WTC11 (cell line): Measurements from ENCODE around the gene PIK3IP1. TPM values are rescaled to one million over a fixed set of nuclear protein-coding genes. Genes with fewer than 3 reads are reported as not detected.

Experiments used
- ATAC-seq: fragments of 200-7000 bp; cut with Tn5 transposase; 2 replicates; pipeline ENCODE4 v1.10.0; 2021; ENCODE audit warnings: mild to moderate bottlenecking, moderate library complexity
- CTCF ChIA-PET: fragments of 300-600 bp; sonication (Branson Sonifier 250); formaldehyde crosslinking; loops from one replicate; lab custom pipeline; 2021; ENCODE audit warnings: antibody characterized with exemption; lab: Charles Lee
- POLR2A ChIA-PET: fragments of 350-600 bp; sonication (Branson Sonifier 250); formaldehyde crosslinking; loops from one replicate; lab custom pipeline; 2021; ENCODE audit warnings: antibody characterized with exemption; lab: Charles Lee
- DNase-seq: peaks from one replicate; pipeline ENCODE4 v3.0.0; 2021; ENCODE audit warnings: low spot score
- H3K27ac Mint-ChIP-seq: 2 replicates; pipeline ENCODE4 v1.8.0; 2021; ENCODE audit warnings: mixed read lengths
- H3K27me3 Mint-ChIP-seq: 2 replicates; pipeline ENCODE4 v1.8.0; 2021; ENCODE audit warnings: low read depth, mild to moderate bottlenecking, moderate library complexity, mixed read lengths
- H3K36me3 Mint-ChIP-seq: 2 replicates; pipeline ENCODE4 v1.8.0; 2021; ENCODE audit warnings: mixed read lengths
- H3K4me1 Mint-ChIP-seq: 2 replicates; pipeline ENCODE4 v1.8.0; 2022; ENCODE audit warnings: mixed read lengths
- H3K4me3 Mint-ChIP-seq: 2 replicates; pipeline ENCODE4 v1.8.0; 2021; ENCODE audit warnings: mild to moderate bottlenecking, moderate library complexity, mixed read lengths
- H3K9me3 Mint-ChIP-seq: 2 replicates; pipeline ENCODE4 v1.8.0; 2021; ENCODE audit warnings: mixed read lengths
- AR ChIP-seq: fragments of 250-450 bp; sonication (Bioruptor Pico); IDR thresholded peaks from 2 replicates; pipeline ENCODE4 v1.9.0; 2021; ENCODE audit warnings: mild to moderate bottlenecking
- CBFB ChIP-seq: sonication (generic); formaldehyde crosslinking; IDR thresholded peaks from 2 replicates; pipeline ENCODE4 v1.8.1; 2022; ENCODE audit warnings: mild to moderate bottlenecking, low read depth, missing genetic modification reagents
- FOXK1 ChIP-seq: sonication (generic); formaldehyde crosslinking; IDR thresholded peaks from 2 replicates; pipeline ENCODE4 v1.8.0; 2022; ENCODE audit warnings: mild to moderate bottlenecking, moderate library complexity, missing genetic modification reagents
- GABPB1 ChIP-seq: sonication (generic); formaldehyde crosslinking; IDR thresholded peaks from 2 replicates; pipeline ENCODE4 v1.8.1; 2023; ENCODE audit warnings: mild to moderate bottlenecking, missing genetic modification reagents
- TEAD1 ChIP-seq: sonication (generic); formaldehyde crosslinking; IDR thresholded peaks from 2 replicates; pipeline ENCODE4 v1.8.0; 2022; ENCODE audit warnings: mild to moderate bottlenecking, missing genetic modification reagents
- ZBTB43 ChIP-seq: sonication (generic); formaldehyde crosslinking; IDR thresholded peaks from 2 replicates; pipeline ENCODE4 v1.8.1; 2023; ENCODE audit warnings: mild to moderate bottlenecking, missing genetic modification reagents
- total RNA-seq: library from RNA; stranded (reverse); gene quantifications from 3 replicates; pipeline ENCODE4 v1.2.3, GENCODE V29; 2021
- TF ChIP-seq, protein P1 (sequence below): sonication (generic); formaldehyde crosslinking; IDR thresholded peaks from 2 replicates; pipeline ENCODE4 v1.8.0; 2022; ENCODE audit warnings: missing genetic modification reagents
- TF ChIP-seq, protein P2 (sequence below): sonication (generic); formaldehyde crosslinking; IDR thresholded peaks from 2 replicates; pipeline ENCODE4 v1.8.1; 2022; ENCODE audit warnings: missing genetic modification reagents, borderline replicate concordance

The PIK3IP1 gene
- total RNA-seq, 1 experiment from 2014 or later = 2.0 TPM

- TF ChIP-seq, protein P1, sequence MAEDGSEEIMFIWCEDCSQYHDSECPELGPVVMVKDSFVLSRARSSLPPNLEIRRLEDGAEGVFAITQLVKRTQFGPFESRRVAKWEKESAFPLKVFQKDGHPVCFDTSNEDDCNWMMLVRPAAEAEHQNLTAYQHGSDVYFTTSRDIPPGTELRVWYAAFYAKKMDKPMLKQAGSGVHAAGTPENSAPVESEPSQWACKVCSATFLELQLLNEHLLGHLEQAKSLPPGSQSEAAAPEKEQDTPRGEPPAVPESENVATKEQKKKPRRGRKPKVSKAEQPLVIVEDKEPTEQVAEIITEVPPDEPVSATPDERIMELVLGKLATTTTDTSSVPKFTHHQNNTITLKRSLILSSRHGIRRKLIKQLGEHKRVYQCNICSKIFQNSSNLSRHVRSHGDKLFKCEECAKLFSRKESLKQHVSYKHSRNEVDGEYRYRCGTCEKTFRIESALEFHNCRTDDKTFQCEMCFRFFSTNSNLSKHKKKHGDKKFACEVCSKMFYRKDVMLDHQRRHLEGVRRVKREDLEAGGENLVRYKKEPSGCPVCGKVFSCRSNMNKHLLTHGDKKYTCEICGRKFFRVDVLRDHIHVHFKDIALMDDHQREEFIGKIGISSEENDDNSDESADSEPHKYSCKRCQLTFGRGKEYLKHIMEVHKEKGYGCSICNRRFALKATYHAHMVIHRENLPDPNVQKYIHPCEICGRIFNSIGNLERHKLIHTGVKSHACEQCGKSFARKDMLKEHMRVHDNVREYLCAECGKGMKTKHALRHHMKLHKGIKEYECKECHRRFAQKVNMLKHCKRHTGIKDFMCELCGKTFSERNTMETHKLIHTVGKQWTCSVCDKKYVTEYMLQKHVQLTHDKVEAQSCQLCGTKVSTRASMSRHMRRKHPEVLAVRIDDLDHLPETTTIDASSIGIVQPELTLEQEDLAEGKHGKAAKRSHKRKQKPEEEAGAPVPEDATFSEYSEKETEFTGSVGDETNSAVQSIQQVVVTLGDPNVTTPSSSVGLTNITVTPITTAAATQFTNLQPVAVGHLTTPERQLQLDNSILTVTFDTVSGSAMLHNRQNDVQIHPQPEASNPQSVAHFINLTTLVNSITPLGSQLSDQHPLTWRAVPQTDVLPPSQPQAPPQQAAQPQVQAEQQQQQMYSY (CRISPR knock-in tag) = no peak
- TF ChIP-seq TEAD1 (CRISPR knock-in tag) = no peak
- TF ChIP-seq, protein P2, sequence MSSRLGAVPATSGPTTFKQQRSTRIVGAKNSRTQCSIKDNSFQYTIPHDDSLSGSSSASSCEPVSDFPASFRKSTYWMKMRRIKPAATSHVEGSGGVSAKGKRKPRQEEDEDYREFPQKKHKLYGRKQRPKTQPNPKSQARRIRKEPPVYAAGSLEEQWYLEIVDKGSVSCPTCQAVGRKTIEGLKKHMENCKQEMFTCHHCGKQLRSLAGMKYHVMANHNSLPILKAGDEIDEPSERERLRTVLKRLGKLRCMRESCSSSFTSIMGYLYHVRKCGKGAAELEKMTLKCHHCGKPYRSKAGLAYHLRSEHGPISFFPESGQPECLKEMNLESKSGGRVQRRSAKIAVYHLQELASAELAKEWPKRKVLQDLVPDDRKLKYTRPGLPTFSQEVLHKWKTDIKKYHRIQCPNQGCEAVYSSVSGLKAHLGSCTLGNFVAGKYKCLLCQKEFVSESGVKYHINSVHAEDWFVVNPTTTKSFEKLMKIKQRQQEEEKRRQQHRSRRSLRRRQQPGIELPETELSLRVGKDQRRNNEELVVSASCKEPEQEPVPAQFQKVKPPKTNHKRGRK (CRISPR knock-in tag) = no peak
Observed at GRCh38 chr22:31259798-31260473, 32.4 kb downstream of the PIK3IP1 start (continued).

GRCh38 chr22:31253949-31254348 is 38.3 kb downstream of the PIK3IP1 start:
- DNase-seq (peak; percentile 42), ATAC-seq (peak; percentile 89)
- TF ChIP-seq FOXK1 (CRISPR knock-in tag) = no peak
- TF ChIP-seq CBFB = no peak
- TF ChIP-seq, protein P1 (CRISPR knock-in tag) = 0 out of 2 replicates have a peak, but pooled peaks have one; percentile 32
- no peak for TF ChIP-seq ZBTB43
- POLR2A ChIA-PET = interaction anchor here (0.7 to 0.8 kb wide), 2 partner anchors 91 to 269 kb away, joined by 3 read pairs; no protein-coding TSS in a partner anchor
- Mint-ChIP-seq H3K36me3 (peaks cover 3% of the 10 kb centered on the region; the same call in 1 of the 2 replicates), H3K4me3 (no peak overlapping the region), H3K27ac (peak overlapping the region; percentile 70; the same call in 1 of the 2 replicates), H3K9me3 (no peaks in the 10 kb centered on the region), H3K4me1 (peaks cover 20% of the 10 kb centered on the region), H3K27me3 (no peaks in the 10 kb centered on the region)
- CTCF ChIA-PET = interaction anchor here (0.6 to 2.0 kb wide), 9 partner anchors 16 to 363 kb away, joined by 3 to 24 read pairs (median 4); partner anchors contain the start of genes LIMK2 and SELENOM

DNA sequence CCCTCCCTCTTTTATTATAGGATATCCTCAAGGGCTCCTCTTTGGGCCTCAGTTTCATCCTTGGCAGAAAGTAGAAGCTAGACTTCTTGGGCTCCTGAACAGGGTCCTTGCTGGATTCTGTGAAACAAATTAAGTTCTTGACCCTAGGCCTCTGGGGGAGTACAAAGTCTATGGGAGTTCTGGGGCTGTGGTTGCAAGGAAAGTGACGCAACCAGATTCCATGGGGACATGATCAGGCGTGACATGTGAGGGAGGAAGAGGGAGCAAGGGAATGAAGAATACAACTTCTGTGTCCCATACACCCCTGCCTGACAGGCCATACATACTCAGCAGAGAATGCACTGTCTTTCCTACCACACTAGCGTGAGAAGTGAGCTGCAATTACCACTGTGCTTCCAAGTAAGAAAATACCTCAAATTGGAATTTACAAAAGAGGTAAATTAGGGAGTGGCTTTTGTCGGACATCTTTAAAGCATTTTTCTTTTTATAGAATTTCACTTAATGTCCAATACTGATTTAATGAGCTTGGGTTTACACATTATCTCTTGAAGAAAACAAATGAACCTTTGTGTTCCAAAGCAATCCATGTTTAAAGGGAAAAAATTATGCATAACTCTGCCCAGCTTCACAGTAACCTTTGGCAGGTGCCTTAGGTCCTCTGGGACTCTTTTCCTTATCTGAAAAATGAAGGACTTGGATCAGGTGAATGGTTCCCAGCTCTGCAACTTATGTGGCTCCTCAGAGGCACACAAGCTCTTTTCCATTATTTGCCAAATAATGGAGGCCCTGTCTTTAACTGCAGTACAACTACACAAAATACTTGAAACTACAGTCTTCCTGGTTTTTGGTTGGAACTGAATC is 41.3 kb downstream of the PIK3IP1 start:
- CTCF ChIA-PET = interaction anchor here (1.0 to 6.2 kb wide), 3 partner anchors 21 to 40 kb away, joined by 3 to 53 read pairs (median 5); no protein-coding TSS in a partner anchor
- Mint-ChIP-seq H3K36me3 (no peaks in the 10 kb centered on the region), H3K4me3 (no peak overlapping the region), H3K4me1 (peaks cover 35% of the 10 kb centered on the region), H3K27me3 (no peaks in the 10 kb centered on the region), H3K9me3 (no peaks in the 10 kb centered on the region), H3K27ac (peak overlapping the region; percentile 81)
- DNase-seq = no peak
- ATAC-seq = no peak
- TF ChIP-seq GABPB1 (CRISPR knock-in tag) = peak; percentile 82
- TF ChIP-seq AR (CRISPR knock-in tag) = no peak
- TF ChIP-seq, all 79 proteins: peak for 1
- POLR2A ChIA-PET = no interaction called here
